GM12878 (cell line): ENCODE data around the gene CLINT1.

Experiments used
- CHD4 ChIP-seq: fragments of 200-600 bp; sonication (generic); IDR thresholded peaks from 2 replicates; pipeline ENCODE4 v1.6.1; 2016; ENCODE audit warnings: mild to moderate bottlenecking
- CTCF ChIP-seq, 3 experiments: IDR thresholded peaks in 2 of 3; conservative IDR thresholded peaks in 1 of 3; 2 replicates each; pipeline ENCODE4 v1.5.1; 2011; ENCODE audit warnings: low read depth in 3 of 3, low read length in 3 of 3, mild to moderate bottlenecking in 3 of 3, control low read depth in 2 of 3, moderate library complexity in 2 of 3, inconsistent platforms in 1 of 3, mixed read lengths in 1 of 3; ENCODE audit not compliant: control insufficient read depth in 2 of 3, insufficient read depth in 1 of 3; ENCODE audit errors: extremely low read depth in 1 of 3
- HCFC1 ChIP-seq: fragments of 150-350 bp; IDR thresholded peaks from 2 replicates; pipeline ENCODE4 v1.6.1; 2014; ENCODE audit warnings: low read length
- NBN ChIP-seq: fragments of 450-650 bp; IDR thresholded peaks from 2 replicates; pipeline ENCODE4 v1.6.1; 2016
- POLR2AphosphoS2 ChIP-seq: IDR thresholded peaks from 2 replicates; pipeline ENCODE4 v1.6.1; 2011; ENCODE audit warnings: low read depth, mild to moderate bottlenecking, low read length, improper control_type of control experiment, moderate library complexity

DNA sequence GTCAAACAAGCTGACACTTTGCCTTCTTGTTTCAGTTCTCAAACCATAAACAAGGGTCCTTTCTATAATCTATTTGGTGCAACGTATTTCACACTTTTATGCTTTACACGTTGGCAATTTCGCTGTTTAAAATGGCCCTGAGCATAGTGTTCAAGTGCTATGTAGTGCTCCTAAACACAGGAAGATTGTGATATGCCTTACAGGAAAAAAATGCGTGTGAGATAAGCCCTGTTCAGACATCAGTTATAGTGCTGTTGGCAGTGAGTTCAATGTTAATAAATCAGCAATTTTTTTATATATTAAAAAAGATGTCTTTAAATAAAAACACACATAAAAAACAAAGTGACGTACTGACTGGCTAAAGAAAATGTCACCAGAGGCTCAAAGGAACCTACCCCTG is 23.9 kb downstream of the CLINT1 start:
- no peak for TF ChIP-seq CTCF (IDR thresholded peaks at IDR 0.05 in 2 of 3, conservative IDR thresholded peaks at IDR 0.05 in 1 of 3; ENCODE audit: control insufficient read depth in 2 of 3, extremely low read depth in 1 of 3, insufficient read depth in 1 of 3, low read depth in 3 of 3, low read length in 3 of 3)
- no peak for TF ChIP-seq HCFC1
- TF ChIP-seq CHD4 = no peak
- no peak for TF ChIP-seq POLR2AphosphoS2
- no peak for TF ChIP-seq NBN
